GM10847 (cell line): ENCODE measurements around the gene PITX2.

Experiments used
- POLR2A ChIP-seq: IDR thresholded peaks from 2 replicates; pipeline ENCODE4 v1.6.1; 2011; ENCODE audit not compliant: insufficient read length; ENCODE audit errors: extremely low read depth

The PITX2 gene

DNA sequence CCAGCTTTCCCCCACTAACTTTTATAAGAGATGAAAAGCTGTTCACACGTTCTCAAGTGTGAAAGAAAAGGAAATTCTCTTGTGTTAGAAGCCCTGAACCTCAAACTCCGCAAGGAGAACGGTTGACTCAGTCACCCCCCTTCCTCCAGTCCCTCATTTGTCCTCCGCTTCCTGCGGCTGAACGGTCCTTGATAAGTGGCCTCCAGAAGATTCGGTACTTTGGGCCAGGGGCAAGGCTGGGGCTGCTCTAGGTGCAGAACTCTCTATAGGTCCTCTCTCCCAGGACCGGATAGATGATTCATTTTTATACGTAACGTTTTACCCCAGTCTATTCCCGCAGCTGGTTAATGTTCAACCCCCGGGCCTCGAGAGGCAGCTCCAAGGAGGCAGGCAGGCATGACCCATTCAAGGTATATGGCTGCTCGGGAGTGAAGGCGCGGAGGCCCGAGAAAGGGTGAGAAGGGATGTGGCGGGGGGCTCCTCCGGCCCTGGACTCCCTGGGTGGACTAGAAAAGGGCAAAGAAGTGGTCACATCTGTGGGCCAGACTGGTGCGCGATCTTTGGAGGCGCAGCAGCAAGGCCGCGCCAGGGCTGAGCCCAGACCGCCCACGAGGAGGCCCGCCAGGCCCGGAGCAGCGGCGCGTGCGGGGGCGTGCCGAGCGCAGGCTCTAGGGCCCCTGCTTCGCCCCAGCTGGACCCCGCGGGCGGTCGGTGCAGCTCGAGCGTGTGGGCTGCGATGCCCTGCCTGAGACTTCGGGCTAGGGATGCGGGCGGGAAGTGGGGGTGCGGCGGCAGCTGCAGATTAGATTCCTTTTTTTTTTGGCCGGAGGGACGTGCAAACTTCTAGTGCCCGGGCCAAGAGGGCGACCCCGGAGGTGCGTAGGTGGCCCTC is 11.7 kb downstream of the PITX2 start:
- TF ChIP-seq POLR2A = no peak

DNA sequence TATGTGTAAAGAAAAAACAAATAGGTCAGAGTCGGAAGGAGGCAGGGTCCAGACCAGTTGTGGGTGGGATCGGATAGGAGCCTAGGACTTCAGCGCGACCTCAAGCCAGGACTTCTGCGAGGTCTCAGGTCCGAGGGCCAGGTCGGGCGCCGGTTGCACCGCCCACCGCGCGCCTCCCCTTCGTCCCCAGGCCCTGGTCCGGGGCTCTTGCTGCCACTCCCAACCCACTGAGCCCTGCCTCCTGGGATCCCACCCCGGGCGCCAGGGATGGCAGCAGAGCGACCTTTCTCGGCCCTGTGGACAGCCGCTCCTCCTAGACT is 12.3 kb downstream of the PITX2 start:
- TF ChIP-seq POLR2A = no peak

DNA sequence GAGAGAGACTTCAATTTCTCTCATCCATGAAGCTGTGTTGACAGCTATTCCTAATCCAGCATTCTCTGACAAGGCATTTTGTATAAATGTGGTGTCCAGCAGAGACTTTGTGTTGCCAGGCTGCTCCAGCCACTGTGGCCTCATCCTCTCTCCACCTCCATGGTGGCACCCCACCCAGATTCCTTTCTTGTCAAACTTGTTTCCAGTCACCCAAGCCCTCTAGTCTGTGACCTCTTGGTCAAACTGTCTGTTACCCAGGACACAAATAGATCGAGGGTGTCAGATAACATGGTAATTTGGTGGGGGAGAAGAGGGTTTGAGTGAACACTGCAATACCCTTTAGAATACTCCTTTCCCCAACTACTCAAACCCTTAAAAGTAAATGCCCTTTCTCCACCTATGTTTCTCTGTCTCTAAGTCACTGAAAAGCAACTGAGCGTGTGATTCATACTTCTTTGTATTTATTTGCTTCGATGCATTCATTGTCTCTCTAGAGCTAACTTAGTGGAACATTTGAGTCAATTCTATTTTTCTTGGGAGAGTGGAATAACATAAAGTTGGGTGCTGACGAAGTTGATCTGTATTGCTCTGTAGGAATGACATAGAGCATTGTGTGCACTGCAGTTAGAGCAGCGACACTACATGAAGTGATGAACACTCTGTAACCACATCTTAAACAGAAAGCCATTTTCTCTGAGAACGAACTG is 13.7 kb downstream of the PITX2 start:
- no peak for TF ChIP-seq POLR2A

DNA sequence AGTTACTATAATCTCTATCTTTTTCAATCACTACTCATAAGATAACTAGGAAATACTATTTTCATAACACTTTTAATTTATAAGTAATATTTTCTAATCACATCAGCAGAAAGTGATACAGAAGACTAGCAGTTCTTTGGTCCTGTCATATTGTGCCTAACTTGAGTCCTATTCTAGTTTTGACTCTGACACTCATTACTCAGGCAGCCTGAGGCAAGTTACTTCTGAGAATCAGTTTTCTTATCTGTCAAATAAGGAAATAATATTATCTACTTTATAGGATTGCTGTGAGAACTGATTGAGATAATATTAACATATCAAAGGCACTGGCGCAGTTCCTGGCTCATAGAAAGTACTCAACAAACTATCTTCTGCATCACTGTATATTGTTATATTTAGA is 17.8 kb downstream of the PITX2 start:
- TF ChIP-seq POLR2A = no peak

DNA sequence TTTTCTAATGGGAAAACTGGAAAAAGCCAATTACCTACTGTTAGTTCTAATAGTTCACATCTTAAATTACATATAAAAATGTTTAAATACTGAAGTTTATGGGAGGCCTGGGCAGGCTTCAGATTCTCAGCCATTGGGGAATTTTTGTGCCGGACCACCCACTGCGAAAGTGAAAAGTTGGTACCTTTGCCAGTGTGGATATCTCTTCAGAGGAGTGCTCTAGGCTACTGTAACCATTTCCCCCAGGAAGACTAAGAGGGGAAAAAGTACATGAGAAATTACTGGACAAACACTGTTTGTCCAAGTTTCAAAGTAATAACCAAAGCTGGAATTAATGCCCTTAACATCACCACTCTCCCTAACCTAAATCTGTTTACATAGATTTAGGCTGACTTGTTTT is 20.8 kb downstream of the PITX2 start:
- TF ChIP-seq POLR2A = no peak

DNA sequence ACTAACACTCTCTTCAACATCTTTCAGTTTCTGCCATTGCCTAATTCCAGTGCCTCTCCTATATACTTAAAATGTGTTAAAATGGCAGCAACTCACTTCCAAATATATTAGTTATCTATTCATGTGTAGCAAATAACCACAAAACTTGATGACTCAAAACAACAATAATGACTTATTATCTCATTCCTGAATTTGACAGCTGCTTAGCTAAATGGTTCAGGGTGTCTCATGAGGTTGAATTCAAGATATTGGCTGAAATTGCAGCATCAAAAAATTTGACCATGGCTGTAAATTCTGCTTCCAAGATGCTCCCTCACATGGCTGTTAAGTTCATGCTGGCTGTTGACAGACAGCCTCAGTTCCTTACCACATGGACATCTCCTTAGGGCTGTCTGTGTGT is 25.3 kb downstream of the PITX2 start:
- no peak for TF ChIP-seq POLR2A

DNA sequence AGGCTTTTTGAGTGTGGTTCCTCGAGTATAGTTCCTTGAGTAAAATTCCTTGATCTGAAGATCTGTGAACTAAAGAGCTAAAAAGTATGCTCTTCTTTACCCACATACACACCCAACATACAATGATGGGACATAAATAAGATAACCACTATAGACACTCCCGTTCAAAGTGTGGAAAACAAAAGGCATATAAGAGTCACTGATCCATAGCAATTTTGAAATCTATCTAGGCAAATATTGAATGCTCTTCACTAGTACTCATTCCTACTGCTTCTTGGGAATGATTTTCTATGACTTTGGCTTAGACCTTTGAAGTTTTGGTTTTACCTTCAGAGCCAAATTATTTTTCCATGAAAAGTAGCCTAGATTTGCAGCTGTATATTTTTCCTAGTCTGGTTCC is 26.4 kb downstream of the PITX2 start:
- no peak for TF ChIP-seq POLR2A

DNA sequence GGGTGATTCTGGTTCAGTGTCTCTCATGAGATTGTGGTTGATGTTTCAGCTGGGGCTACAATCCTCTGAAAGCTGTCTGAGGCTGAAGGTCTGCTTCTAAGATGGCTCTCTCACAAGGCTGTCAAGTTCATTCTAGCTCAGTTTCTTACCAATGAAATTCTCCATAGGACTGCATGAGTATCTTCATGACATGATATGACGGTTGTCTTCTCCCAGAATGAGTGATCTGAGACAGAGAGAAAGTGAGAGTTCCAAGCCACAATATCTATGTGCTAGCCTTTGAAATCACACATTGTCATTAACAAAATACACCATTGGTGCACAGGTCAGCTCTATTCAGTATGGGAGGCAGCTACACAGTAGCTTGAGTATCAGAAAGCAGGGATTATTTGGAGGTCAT is 27.3 kb downstream of the PITX2 start:
- TF ChIP-seq POLR2A = no peak

DNA sequence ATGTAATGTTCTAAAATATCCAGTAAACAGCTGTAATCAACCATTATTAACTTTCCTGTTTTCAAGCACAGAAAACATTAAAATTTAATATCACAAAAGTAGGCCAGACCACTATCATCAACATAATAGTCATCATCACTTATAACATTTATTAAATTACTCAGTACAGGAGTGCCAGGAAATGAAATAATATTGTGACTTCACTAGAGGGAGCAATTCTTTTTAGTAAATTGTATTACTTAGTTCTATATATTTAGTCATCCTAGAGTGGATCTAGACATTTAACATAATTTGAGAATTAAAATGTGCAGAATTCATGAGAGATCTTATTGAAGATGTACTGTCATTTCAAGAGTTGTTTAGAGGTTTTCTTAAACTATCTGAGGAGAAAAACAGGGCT is 33.6 kb downstream of the PITX2 start:
- no peak for TF ChIP-seq POLR2A

DNA sequence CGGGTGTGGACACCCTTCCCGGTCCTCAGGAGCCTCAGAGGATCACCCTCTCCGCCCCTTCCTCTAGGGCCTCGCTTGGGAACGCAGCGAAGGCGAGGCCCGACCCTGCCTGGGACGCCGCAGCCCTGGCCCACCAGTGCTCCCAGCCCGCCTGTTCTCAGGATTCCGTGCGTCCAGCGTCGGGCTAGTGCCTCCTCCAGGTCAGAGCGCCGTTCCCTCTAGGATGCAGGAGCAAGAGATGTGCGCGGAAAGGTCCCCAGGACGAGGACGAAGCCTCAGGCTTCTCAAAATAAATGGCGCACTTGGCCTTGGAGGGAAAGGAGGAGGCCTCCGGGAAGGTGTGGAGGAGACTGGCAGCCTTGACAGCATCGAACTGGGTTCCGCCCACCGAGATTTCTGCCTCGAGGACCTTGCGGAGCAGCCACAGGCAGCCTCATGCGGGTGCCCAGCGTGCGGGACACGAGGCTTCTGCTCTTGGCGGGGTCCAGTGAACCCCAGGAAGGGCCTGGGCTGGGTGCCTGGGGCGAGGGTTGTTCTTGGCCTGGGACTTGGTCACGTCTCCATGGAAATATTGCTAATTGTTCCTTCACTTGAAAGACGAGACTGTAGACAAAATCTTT is 35.1 kb downstream of the PITX2 start:
- no peak for TF ChIP-seq POLR2A

DNA sequence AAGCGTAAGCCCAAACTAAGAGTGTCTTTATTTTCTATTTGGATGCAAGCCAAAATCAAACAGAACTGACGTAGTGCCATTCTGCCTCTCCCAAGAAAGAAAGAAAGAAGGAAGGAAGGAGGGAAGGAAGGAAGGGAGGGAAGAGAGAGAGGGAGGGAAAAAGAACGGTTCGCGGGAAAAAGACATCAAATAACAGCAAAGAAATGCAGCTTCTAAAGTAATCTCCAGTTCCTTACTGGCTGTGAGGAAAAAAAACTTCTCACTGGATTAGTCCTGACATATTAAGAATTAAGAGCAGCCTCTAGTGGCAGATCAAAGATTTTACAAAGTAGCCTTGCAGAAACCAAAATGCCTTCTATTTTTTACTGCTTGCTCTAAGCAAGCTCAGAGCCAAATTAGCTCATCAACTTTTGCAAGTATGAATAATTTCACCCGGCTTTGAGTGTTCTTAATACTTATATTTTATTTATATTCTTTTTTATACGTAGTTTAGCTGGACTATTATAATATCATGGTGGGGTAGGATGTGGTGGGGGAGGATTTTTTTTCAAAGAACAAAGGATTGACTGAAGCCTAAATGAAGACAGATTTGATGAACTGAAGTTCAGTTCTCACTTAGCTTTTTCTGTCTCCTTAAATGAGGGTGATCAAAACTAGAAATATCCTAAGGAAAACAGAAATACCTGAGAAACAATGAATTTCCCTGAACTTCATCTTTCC is 36.6 kb downstream of the PITX2 start:
- TF ChIP-seq POLR2A = no peak
